Measurements from ENCODE around the gene LYSMD3. TPM values are rescaled to one million over a fixed set of nuclear protein-coding genes. Genes with fewer than 3 reads are reported as not detected.

Gene LYSMD3
- polyA plus RNA-seq, 1 donor (not counting 4 experiments of a cell fraction or from before 2014, with no cell fraction given) = 18.9 TPM

GRCh38 chr5:90563108-90563507 is 33.7 kb upstream of the LYSMD3 start:
- dilution Hi-C loops (cut with MboI; ENCODE audit: extremely low pct_ligation_motif_present, low sequenced_read_pairs) = no loop called here
- no peaks in the 10 kb centered on the region for H4K20me1 ChIP-seq (ENCODE audit: control insufficient read depth, extremely low read depth, insufficient read depth, low read length)
- TF ChIP-seq EZH2 (IDR thresholded peaks at IDR 0.05; ENCODE audit: low read length) (no peak), CTCF (optimal IDR thresholded peaks at IDR 0.05 in 1 of 3, IDR thresholded peaks at IDR 0.05 in 1 of 3, conservative IDR thresholded peaks at IDR 0.05 in 1 of 3; ENCODE audit: extremely low read depth in 1 of 3, insufficient read depth in 2 of 3, low read length in 3 of 3) (no peak)
- H3K4me3 ChIP-seq (ENCODE audit: control insufficient read depth in 2 of 3, extremely low read depth in 1 of 3, insufficient read depth in 2 of 3, low read depth in 1 of 3, low read length in 3 of 3) = no peak overlapping the region
- H2AFZ ChIP-seq (ENCODE audit: control insufficient read depth, low read length) = no peak overlapping the region
- no peaks in the 10 kb centered on the region for H3K79me2 ChIP-seq (ENCODE audit: control insufficient read depth, insufficient read depth, low read length)
- H3K27ac ChIP-seq (ENCODE audit: control insufficient read depth, insufficient read depth, low read length) = no peak overlapping the region
- peaks cover 2% of the 10 kb centered on the region for H3K4me1 ChIP-seq (ENCODE audit: control insufficient read depth, extremely low read depth, insufficient read depth, low read length)
- DNase-seq (ENCODE audit: low read depth, low spot score) (no peak), FAIRE-seq (no peak)
- H3K9me3 ChIP-seq (ENCODE audit: control insufficient read depth, low read depth, low read length) = no peaks in the 10 kb centered on the region
- no peak overlapping the region for H3K4me2 ChIP-seq (ENCODE audit: control insufficient read depth, extremely low read depth, insufficient read depth, low read depth, low read length)
- H3K9ac ChIP-seq (ENCODE audit: control insufficient read depth, extremely low read depth, insufficient read depth, low read length) = no peak overlapping the region
- no peaks in the 10 kb centered on the region for H3K9me1 ChIP-seq (ENCODE audit: control insufficient read depth, extremely low read depth, insufficient read depth, low read length)
- H3K36me3 ChIP-seq (ENCODE audit: control insufficient read depth in 2 of 2, extremely low read depth in 1 of 2, insufficient read depth in 2 of 2, low read length in 2 of 2) = no peaks in the 10 kb centered on the region
- peaks cover 14% of the 10 kb centered on the region for H3K27me3 ChIP-seq (ENCODE audit: control insufficient read depth, extremely low read depth, insufficient read depth, low read length)

- Histone ChIP-seq H3K4me2 (ENCODE audit: control insufficient read depth, extremely low read depth, insufficient read depth, low read depth, low read length) (no peak overlapping the region), H3K79me2 (ENCODE audit: control insufficient read depth, insufficient read depth, low read length) (no peaks in the 10 kb centered on the region), H3K9me1 (ENCODE audit: control insufficient read depth, extremely low read depth, insufficient read depth, low read length) (no peaks in the 10 kb centered on the region), H3K27me3 (ENCODE audit: control insufficient read depth, extremely low read depth, insufficient read depth, low read length) (peaks cover 22% of the 10 kb centered on the region), H3K4me3 (ENCODE audit: control insufficient read depth in 2 of 3, extremely low read depth in 1 of 3, insufficient read depth in 2 of 3, low read depth in 1 of 3, low read length in 3 of 3) (no peak overlapping the region), H2AFZ (ENCODE audit: control insufficient read depth, low read length) (no peak overlapping the region), H3K9me3 (ENCODE audit: control insufficient read depth, low read depth, low read length) (no peaks in the 10 kb centered on the region), H3K36me3 (ENCODE audit: control insufficient read depth in 2 of 2, extremely low read depth in 1 of 2, insufficient read depth in 2 of 2, low read length in 2 of 2) (no peaks in the 10 kb centered on the region), H3K4me1 (ENCODE audit: control insufficient read depth, extremely low read depth, insufficient read depth, low read length) (peaks cover 2% of the 10 kb centered on the region), H3K27ac (ENCODE audit: control insufficient read depth, insufficient read depth, low read length) (no peak overlapping the region), H3K9ac (ENCODE audit: control insufficient read depth, extremely low read depth, insufficient read depth, low read length) (no peak overlapping the region), H4K20me1 (ENCODE audit: control insufficient read depth, extremely low read depth, insufficient read depth, low read length) (no peaks in the 10 kb centered on the region)
- TF ChIP-seq CTCF (optimal IDR thresholded peaks at IDR 0.05 in 1 of 3, IDR thresholded peaks at IDR 0.05 in 1 of 3, conservative IDR thresholded peaks at IDR 0.05 in 1 of 3; ENCODE audit: extremely low read depth in 1 of 3, insufficient read depth in 2 of 3, low read length in 3 of 3) (no peak), EZH2 (IDR thresholded peaks at IDR 0.05; ENCODE audit: low read length) (no peak)
- DNase-seq (ENCODE audit: low read depth, low spot score) (no peak), FAIRE-seq (no peak)
- dilution Hi-C loops (cut with MboI; ENCODE audit: extremely low pct_ligation_motif_present, low sequenced_read_pairs) = no loop called here
These were observed 33.0 kb upstream of the LYSMD3 start for GRCh38 chr5:90562341-90562740.
